ENCODE measurements around the gene PPM1A. TPM values are rescaled to one million over a fixed set of nuclear protein-coding genes. Genes with fewer than 3 reads are reported as not detected.

PPM1A gene
- total and polyA plus RNA-seq, 2 of the 8 experiments (the other 6 are each of a cell fraction or from before 2014, with no cell fraction given), result 14.0 to 51.2 TPM

- TF ChIP-seq, protein P1, sequence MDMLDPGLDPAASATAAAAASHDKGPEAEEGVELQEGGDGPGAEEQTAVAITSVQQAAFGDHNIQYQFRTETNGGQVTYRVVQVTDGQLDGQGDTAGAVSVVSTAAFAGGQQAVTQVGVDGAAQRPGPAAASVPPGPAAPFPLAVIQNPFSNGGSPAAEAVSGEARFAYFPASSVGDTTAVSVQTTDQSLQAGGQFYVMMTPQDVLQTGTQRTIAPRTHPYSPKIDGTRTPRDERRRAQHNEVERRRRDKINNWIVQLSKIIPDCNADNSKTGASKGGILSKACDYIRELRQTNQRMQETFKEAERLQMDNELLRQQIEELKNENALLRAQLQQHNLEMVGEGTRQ (IDR thresholded peaks at IDR 0.05; ENCODE audit: low read length), result no peak
Measured at GRCh38 chr14:60329274-60329673, 80.3 kb downstream of the PPM1A start (continued).

Measured in H1 (cell line).